GM23338 (cell line): Measurements from ENCODE around the gene KCNJ11. TPM values are rescaled to one million over a fixed set of nuclear protein-coding genes. Genes with fewer than 3 reads are reported as not detected.

ENCODE experiments used
- ATAC-seq: fragments of 200-7000 bp; cut with Tn5 transposase; 3 replicates; pipeline ENCODE4 v1.9.1; 2020
- DNase-seq: peaks from one replicate; pipeline ENCODE4 v3.0.0-alpha.2; 2015; ENCODE audit warnings: low spot score
- H2AFZ ChIP-seq: fragments of 200-600 bp; sonication (generic); 2 replicates; pipeline ENCODE4 v1.8.0; 2016; ENCODE audit warnings: antibody characterized with exemption, mild to moderate bottlenecking, moderate library complexity
- H3F3A ChIP-seq: fragments of 200-600 bp; sonication (generic); replicated peaks from 2 replicates; pipeline ENCODE4 v1.8.0; 2017; ENCODE audit warnings: antibody characterized with exemption, mixed run types, low read depth
- H3K27ac ChIP-seq: fragments of 200-600 bp; sonication (generic); 2 replicates; pipeline ENCODE4 v1.6.1; 2016; ENCODE audit warnings: low read depth
- H3K27me3 ChIP-seq: fragments of 200-600 bp; sonication (generic); 2 replicates; pipeline ENCODE4 v1.8.0; 2016; ENCODE audit warnings: mild to moderate bottlenecking, mixed run types, moderate library complexity; ENCODE audit not compliant: insufficient read depth
- H3K36me3 ChIP-seq: fragments of 200-600 bp; sonication (generic); 2 replicates; pipeline ENCODE4 v1.8.0; 2016; ENCODE audit warnings: mild to moderate bottlenecking; ENCODE audit not compliant: insufficient read depth
- H3K4me1 ChIP-seq: fragments of 200-600 bp; sonication (generic); 2 replicates; pipeline ENCODE4 v1.8.0; 2016; ENCODE audit warnings: mild to moderate bottlenecking, moderate library complexity; ENCODE audit not compliant: insufficient read depth
- H3K4me2 ChIP-seq: fragments of 200-600 bp; sonication (generic); 2 replicates; pipeline ENCODE4 v1.7.1; 2017; ENCODE audit warnings: mixed run types
- H3K4me3 ChIP-seq: fragments of 200-600 bp; sonication (generic); 2 replicates; pipeline ENCODE4 v1.6.1; 2016; ENCODE audit warnings: mixed run types
- H3K79me2 ChIP-seq: fragments of 200-600 bp; sonication (generic); replicated peaks from 2 replicates; pipeline ENCODE4 v1.8.0; 2017; ENCODE audit warnings: mild to moderate bottlenecking; ENCODE audit not compliant: insufficient read depth
- H3K9me2 ChIP-seq: fragments of 200-600 bp; sonication (generic); 2 replicates; pipeline ENCODE4 v1.8.0; 2017; ENCODE audit not compliant: insufficient read depth
- H4K20me1 ChIP-seq: fragments of 200-600 bp; sonication (generic); replicated peaks from 2 replicates; pipeline ENCODE4 v1.8.0; 2017; ENCODE audit warnings: mild to moderate bottlenecking; ENCODE audit not compliant: insufficient read depth
- H3K27ac Mint-ChIP-seq: 2 replicates; pipeline ENCODE4 v1.8.0; 2020; ENCODE audit warnings: inconsistent platforms, mild to moderate bottlenecking, moderate library complexity, mixed read lengths
- H3K27me3 Mint-ChIP-seq: 3 replicates; pipeline ENCODE4 v1.8.0; 2022; ENCODE audit warnings: low read depth, mild to moderate bottlenecking, moderate library complexity, mixed read lengths, inconsistent platforms; ENCODE audit not compliant: insufficient read depth, poor library complexity
- H3K36me3 Mint-ChIP-seq: 3 replicates; pipeline ENCODE4 v1.8.0; 2021; ENCODE audit warnings: low read depth, mild to moderate bottlenecking, inconsistent platforms, moderate library complexity, mixed read lengths
- H3K4me1 Mint-ChIP-seq: 3 replicates; pipeline ENCODE4 v1.8.0; 2020; ENCODE audit warnings: mild to moderate bottlenecking, inconsistent platforms, mixed read lengths
- H3K4me3 Mint-ChIP-seq: 3 replicates; pipeline ENCODE4 v1.8.0; 2021; ENCODE audit warnings: moderate library complexity, mild to moderate bottlenecking, inconsistent platforms, mixed read lengths
- H3K9me3 Mint-ChIP-seq: 3 replicates; pipeline ENCODE4 v1.8.0; 2020; ENCODE audit warnings: moderate library complexity, mild to moderate bottlenecking, inconsistent platforms, mixed read lengths
- CREB1 ChIP-seq: fragments of 250-450 bp; sonication (Bioruptor Pico); IDR thresholded peaks from 2 replicates; pipeline ENCODE4 v1.5.0; 2020; ENCODE audit warnings: low read depth, mild to moderate bottlenecking, moderate library complexity
- EZH2 ChIP-seq: fragments of 200-600 bp; sonication (generic); IDR thresholded peaks from one replicate; pipeline ENCODE4 v1.8.0; 2017; ENCODE audit warnings: antibody characterized with exemption, mild to moderate bottlenecking, low read depth; ENCODE audit not compliant: unreplicated experiment
- EZH2phosphoT487 ChIP-seq: fragments of 200-600 bp; sonication (generic); IDR thresholded peaks from one replicate; pipeline ENCODE4 v1.8.1; 2018; ENCODE audit warnings: antibody characterized with exemption; ENCODE audit not compliant: unreplicated experiment
- JUNB ChIP-seq: IDR thresholded peaks from one replicate; pipeline ENCODE4 v1.6.1; 2016; ENCODE audit warnings: antibody characterized with exemption; ENCODE audit not compliant: unreplicated experiment
- NANOG ChIP-seq: IDR thresholded peaks from 2 replicates; pipeline ENCODE4 v1.6.1; 2016; ENCODE audit warnings: antibody characterized with exemption, borderline replicate concordance
- POLR2AphosphoS5 ChIP-seq: IDR thresholded peaks from 2 replicates; pipeline ENCODE4 v1.6.1; 2016; ENCODE audit warnings: antibody characterized with exemption, low read depth
- STAT1 ChIP-seq: IDR thresholded peaks from one replicate; pipeline ENCODE4 v1.6.1; 2016; ENCODE audit warnings: antibody characterized with exemption; ENCODE audit not compliant: unreplicated experiment
- ZNF114 ChIP-seq: fragments of 250-450 bp; sonication (Bioruptor Pico); IDR thresholded peaks from 2 replicates; pipeline ENCODE4 v1.5.0; 2020; ENCODE audit warnings: mild to moderate bottlenecking, moderate library complexity
- ZNF331 ChIP-seq: fragments of 250-450 bp; sonication (Bioruptor Pico); IDR thresholded peaks from 2 replicates; pipeline ENCODE4 v1.5.0; 2020; ENCODE audit warnings: low read depth, mild to moderate bottlenecking, moderate library complexity
- polyA plus RNA-seq: library from polyadenylated mRNA; unstranded; fragments of >200 nt; fragmentation: Nextera tagmentation; extraction: Ambion mirVana; gene quantifications from 2 replicates; pipeline ENCODE4 v1.2.1, GENCODE V29; 2016
- total RNA-seq: library from RNA; depleted of rRNA; stranded (reverse); fragments of >200 nt; shearing (Covaris generic); gene quantifications from 2 replicates; pipeline ENCODE4 v1.2.3, GENCODE V29; 2014
- TF ChIP-seq, protein P1 (sequence below): IDR thresholded peaks from one replicate; pipeline ENCODE4 v1.6.1; 2018; ENCODE audit warnings: antibody characterized with exemption; ENCODE audit not compliant: unreplicated experiment
- TF ChIP-seq, protein P2 (sequence below): IDR thresholded peaks from 2 replicates; pipeline ENCODE4 v1.6.1; 2016; ENCODE audit warnings: antibody characterized with exemption
- TF ChIP-seq, protein P3 (sequence below), 2 experiments: fragments of 200-600 bp in 1 of 2; sonication (generic) in 1 of 2; conservative IDR thresholded peaks; 2 replicates each; pipeline versions ENCODE4 v1.5.1 to v1.6.1; 2016 to 2017; ENCODE audit warnings: antibody characterized with exemption in 2 of 2, low read depth in 2 of 2, mild to moderate bottlenecking in 2 of 2, moderate library complexity in 1 of 2

Gene KCNJ11
- total and polyA plus RNA-seq, 2 experiments from 2014 or later, result 0.89 to 7.9 TPM

DNA sequence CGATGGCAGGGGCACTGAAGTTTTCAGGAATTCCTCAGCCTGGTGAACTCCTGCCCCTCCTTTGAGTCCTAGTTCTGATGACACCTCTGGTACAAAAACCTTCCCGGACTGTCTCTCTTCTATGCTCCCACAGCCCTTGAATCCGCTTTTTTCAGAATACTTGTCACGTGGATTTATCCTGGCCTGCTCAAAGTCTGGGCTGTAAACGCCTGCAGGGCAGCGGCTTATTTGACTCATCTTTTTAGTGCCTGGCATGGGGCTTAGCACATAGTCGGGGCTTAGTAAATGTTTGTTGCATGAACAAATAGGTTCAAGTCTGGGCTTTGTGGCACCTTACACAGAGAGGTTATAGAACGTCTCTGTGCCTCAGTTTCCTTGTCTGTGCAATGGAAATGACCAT lies 13.4 kb upstream of the KCNJ11 start (continued):
- TF ChIP-seq, protein P1, sequence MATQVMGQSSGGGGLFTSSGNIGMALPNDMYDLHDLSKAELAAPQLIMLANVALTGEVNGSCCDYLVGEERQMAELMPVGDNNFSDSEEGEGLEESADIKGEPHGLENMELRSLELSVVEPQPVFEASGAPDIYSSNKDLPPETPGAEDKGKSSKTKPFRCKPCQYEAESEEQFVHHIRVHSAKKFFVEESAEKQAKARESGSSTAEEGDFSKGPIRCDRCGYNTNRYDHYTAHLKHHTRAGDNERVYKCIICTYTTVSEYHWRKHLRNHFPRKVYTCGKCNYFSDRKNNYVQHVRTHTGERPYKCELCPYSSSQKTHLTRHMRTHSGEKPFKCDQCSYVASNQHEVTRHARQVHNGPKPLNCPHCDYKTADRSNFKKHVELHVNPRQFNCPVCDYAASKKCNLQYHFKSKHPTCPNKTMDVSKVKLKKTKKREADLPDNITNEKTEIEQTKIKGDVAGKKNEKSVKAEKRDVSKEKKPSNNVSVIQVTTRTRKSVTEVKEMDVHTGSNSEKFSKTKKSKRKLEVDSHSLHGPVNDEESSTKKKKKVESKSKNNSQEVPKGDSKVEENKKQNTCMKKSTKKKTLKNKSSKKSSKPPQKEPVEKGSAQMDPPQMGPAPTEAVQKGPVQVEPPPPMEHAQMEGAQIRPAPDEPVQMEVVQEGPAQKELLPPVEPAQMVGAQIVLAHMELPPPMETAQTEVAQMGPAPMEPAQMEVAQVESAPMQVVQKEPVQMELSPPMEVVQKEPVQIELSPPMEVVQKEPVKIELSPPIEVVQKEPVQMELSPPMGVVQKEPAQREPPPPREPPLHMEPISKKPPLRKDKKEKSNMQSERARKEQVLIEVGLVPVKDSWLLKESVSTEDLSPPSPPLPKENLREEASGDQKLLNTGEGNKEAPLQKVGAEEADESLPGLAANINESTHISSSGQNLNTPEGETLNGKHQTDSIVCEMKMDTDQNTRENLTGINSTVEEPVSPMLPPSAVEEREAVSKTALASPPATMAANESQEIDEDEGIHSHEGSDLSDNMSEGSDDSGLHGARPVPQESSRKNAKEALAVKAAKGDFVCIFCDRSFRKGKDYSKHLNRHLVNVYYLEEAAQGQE, result no peak
- TF ChIP-seq JUNB (no peak), NANOG (no peak), ZNF114 (CRISPR knock-in tag) (no peak), STAT1 (no peak), ZNF331 (no peak), CREB1 (no peak), EZH2phosphoT487 (no peak), EZH2 (no peak)
- TF ChIP-seq, protein P2, sequence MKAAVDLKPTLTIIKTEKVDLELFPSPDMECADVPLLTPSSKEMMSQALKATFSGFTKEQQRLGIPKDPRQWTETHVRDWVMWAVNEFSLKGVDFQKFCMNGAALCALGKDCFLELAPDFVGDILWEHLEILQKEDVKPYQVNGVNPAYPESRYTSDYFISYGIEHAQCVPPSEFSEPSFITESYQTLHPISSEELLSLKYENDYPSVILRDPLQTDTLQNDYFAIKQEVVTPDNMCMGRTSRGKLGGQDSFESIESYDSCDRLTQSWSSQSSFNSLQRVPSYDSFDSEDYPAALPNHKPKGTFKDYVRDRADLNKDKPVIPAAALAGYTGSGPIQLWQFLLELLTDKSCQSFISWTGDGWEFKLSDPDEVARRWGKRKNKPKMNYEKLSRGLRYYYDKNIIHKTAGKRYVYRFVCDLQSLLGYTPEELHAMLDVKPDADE, result no peak
- TF ChIP-seq, protein P3, sequence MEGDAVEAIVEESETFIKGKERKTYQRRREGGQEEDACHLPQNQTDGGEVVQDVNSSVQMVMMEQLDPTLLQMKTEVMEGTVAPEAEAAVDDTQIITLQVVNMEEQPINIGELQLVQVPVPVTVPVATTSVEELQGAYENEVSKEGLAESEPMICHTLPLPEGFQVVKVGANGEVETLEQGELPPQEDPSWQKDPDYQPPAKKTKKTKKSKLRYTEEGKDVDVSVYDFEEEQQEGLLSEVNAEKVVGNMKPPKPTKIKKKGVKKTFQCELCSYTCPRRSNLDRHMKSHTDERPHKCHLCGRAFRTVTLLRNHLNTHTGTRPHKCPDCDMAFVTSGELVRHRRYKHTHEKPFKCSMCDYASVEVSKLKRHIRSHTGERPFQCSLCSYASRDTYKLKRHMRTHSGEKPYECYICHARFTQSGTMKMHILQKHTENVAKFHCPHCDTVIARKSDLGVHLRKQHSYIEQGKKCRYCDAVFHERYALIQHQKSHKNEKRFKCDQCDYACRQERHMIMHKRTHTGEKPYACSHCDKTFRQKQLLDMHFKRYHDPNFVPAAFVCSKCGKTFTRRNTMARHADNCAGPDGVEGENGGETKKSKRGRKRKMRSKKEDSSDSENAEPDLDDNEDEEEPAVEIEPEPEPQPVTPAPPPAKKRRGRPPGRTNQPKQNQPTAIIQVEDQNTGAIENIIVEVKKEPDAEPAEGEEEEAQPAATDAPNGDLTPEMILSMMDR (conservative IDR thresholded peaks at IDR 0.05; ENCODE audit: low read depth in 2 of 2), result no peak

DNA sequence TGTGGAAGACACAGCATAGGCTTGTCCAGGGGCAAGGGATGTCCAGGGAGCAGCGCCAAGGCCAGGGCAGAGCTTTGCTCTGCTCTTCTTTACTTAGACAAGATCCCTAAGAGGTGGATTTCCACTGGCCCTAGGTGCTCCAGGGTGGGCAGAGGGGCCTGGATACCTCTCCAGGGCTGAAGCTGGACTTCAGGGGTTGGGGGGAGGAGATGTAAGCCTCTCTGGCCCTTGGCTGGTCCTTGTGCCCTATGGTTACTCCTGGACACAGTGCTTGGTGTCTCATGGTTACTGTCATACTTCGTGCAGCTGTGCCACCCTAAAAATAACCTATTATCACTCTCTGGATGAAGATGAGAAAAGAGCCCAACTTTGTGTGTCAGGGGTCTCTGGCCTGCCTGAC lies 12.9 kb upstream of the KCNJ11 start:
- Histone ChIP-seq H3K9me2 (no peaks in the 10 kb centered on the region), H3K4me3 (no peak overlapping the region), H3K79me2 (no peaks in the 10 kb centered on the region), H3K4me2 (no peak overlapping the region), H2AFZ (no peak overlapping the region), H3K36me3 (no peaks in the 10 kb centered on the region), H3K27me3 (no peaks in the 10 kb centered on the region), H3K27ac (no peak overlapping the region), H4K20me1 (no peaks in the 10 kb centered on the region), H3K4me1 (no peaks in the 10 kb centered on the region), H3F3A (no peaks in the 10 kb centered on the region)
- no peak for ATAC-seq
- no peak overlapping the region for H3K27ac Mint-ChIP-seq
- DNase-seq, result no peak
- H3K4me3 Mint-ChIP-seq, result no peak overlapping the region
- peaks cover 4% of the 10 kb centered on the region for H3K27me3 Mint-ChIP-seq
- H3K4me1 Mint-ChIP-seq, result peaks cover 7% of the 10 kb centered on the region; the same call in 1 of the 3 replicates
- H3K36me3 Mint-ChIP-seq, result no peaks in the 10 kb centered on the region
- no peaks in the 10 kb centered on the region for H3K9me3 Mint-ChIP-seq
- TF ChIP-seq EZH2phosphoT487 (no peak), CREB1 (no peak), JUNB (no peak), STAT1 (no peak), POLR2AphosphoS5 (no peak)
- TF ChIP-seq, protein P2, result no peak
